HEK293 (cell line): ENCODE results near the gene RTKN2.

Experiments used
- CTCF ChIP-seq: fragments of 450-650 bp; formaldehyde crosslinking; IDR thresholded peaks from 2 replicates; pipeline ENCODE4 v1.5.1; 2016; ENCODE audit warnings: missing biosample characterization, missing genetic modification characterization
- ZNF560 ChIP-seq: fragments of 450-650 bp; formaldehyde crosslinking; IDR thresholded peaks from 2 replicates; pipeline ENCODE4 v1.5.1; 2017; ENCODE audit warnings: missing biosample characterization, missing genetic modification characterization, borderline replicate concordance

DNA sequence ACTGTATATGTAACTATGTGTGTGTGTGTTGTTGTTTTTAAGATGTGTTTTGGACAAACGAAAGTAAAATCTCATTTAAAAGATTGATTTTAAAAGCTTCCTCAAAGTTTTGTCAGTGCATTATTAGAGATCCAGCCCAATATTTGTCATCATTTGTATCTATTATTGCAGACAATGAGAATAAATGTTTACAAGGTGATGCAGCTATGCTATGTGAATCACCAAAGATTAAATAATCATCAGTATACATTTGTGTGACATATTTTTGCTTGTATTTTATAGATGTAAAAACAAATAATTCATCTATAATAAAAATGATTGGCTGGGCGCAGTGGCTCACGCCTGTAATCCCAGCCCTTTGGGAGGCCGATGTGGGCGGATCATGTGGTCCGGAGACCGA, 35.3 kb upstream of the RTKN2 start:
- TF ChIP-seq CTCF (no peak), ZNF560 (tag by site-specific recombination) (no peak)
